GM12878 (cell line): ENCODE measurements around the gene ANOS1. TPM values are rescaled to one million over a fixed set of nuclear protein-coding genes. Genes with fewer than 3 reads are reported as not detected.
"Not testable (repeated sequence)": the region's sequence is repeated elsewhere in the genome, so short reads cannot be mapped to it uniquely, and the experiment has no call there.

ENCODE experiments used
- ATAC-seq: fragments of 200-7000 bp; cut with Tn5 transposase; 3 replicates; pipeline ENCODE4 v1.9.1; 2020; ENCODE audit warnings: mild to moderate bottlenecking, moderate library complexity
- BruUV-seq: library from RNA; stranded (reverse); fragments of 400-500 nt; replicated peaks from 2 replicates; lab custom pipeline; 2021; lab: Mats Ljungman, UMichigan
- CTCF ChIA-PET: fragments of 300-600 bp; sonication (Branson Sonifier 250); formaldehyde crosslinking; extraction: SDS; loops from one replicate; lab custom pipeline; 2021; ENCODE audit warnings: inconsistent platforms; lab: Yijun Ruan, JAX
- POLR2A ChIA-PET: fragments of 350-600 bp; formaldehyde crosslinking; extraction: SDS; loops from one replicate; lab custom pipeline; 2021; ENCODE audit warnings: inconsistent platforms; lab: Charles Lee
- RAD21 ChIA-PET: fragments of 300-600 bp; sonication (Branson Sonifier 250); formaldehyde crosslinking; loops from one replicate; lab custom pipeline; 2023; ENCODE audit warnings: antibody characterized with exemption; ENCODE audit not compliant: unreplicated experiment; lab: Charles Lee
- SMC1A ChIA-PET: fragments of 300-600 bp; sonication (Branson Sonifier 250); formaldehyde crosslinking; loops from one replicate; lab custom pipeline; 2023; ENCODE audit not compliant: unreplicated experiment, uncharacterized antibody; lab: Charles Lee
- DNase-seq: peaks from one replicate; pipeline ENCODE4 v3.0.0-alpha.2; 2011; ENCODE audit warnings: low read depth, low spot score
- FAIRE-seq: peaks from 3 replicates; lab custom pipeline; 2011; peaks lifted over from hg19 to GRCh38; lab: Jason Lieb, UNC
- H2AFZ ChIP-seq: 2 replicates; pipeline ENCODE4 v1.6.0; 2011; ENCODE audit warnings: low read depth, low read length, control low read depth; ENCODE audit not compliant: control insufficient read depth
- H3K27ac ChIP-seq: 2 replicates; pipeline ENCODE4 v1.5.1; 2011; ENCODE audit warnings: control low read depth; ENCODE audit not compliant: control insufficient read depth, insufficient read depth
- H3K27me3 ChIP-seq, 2 experiments: replicated peaks in 1 of 2; 2 replicates each; pipeline versions ENCODE4 v1.6.0 to v1.6.1; 2011; ENCODE audit warnings: low read length in 1 of 2; ENCODE audit not compliant: control insufficient read depth in 2 of 2, insufficient read depth in 2 of 2
- H3K36me3 ChIP-seq, 2 experiments: 2 replicates each; pipeline ENCODE4 v1.5.1; 2011; ENCODE audit warnings: low read length in 1 of 2; ENCODE audit not compliant: control insufficient read depth in 2 of 2, insufficient read depth in 2 of 2
- H3K4me1 ChIP-seq: 2 replicates; pipeline ENCODE4 v1.6.1; 2011; ENCODE audit warnings: mild to moderate bottlenecking, low read length, moderate library complexity, mixed read lengths; ENCODE audit not compliant: control insufficient read depth, insufficient read depth
- H3K4me2 ChIP-seq: 2 replicates; pipeline ENCODE4 v1.6.0; 2011; ENCODE audit warnings: control low read depth; ENCODE audit not compliant: control insufficient read depth, insufficient read depth
- H3K4me3 ChIP-seq: fragments of 200-600 bp; sonication (generic); 2 replicates; pipeline ENCODE4 v1.5.1; 2016
- H3K79me2 ChIP-seq: 2 replicates; pipeline ENCODE4 v1.6.0; 2011; ENCODE audit warnings: low read length; ENCODE audit not compliant: control insufficient read depth, insufficient read depth
- H3K9ac ChIP-seq: 2 replicates; pipeline ENCODE4 v1.8.0; 2011; ENCODE audit warnings: low read length, control low read depth, mixed read lengths; ENCODE audit not compliant: control insufficient read depth, insufficient read depth
- H3K9me3 ChIP-seq: replicated peaks from 3 replicates; pipeline ENCODE4 v1.5.1; 2011; ENCODE audit warnings: mild to moderate bottlenecking, low read length; ENCODE audit not compliant: control insufficient read depth, insufficient read depth
- H4K20me1 ChIP-seq: 2 replicates; pipeline ENCODE4 v1.6.0; 2011; ENCODE audit not compliant: control insufficient read depth, insufficient read depth
- ATF7 ChIP-seq: fragments of 450-650 bp; IDR thresholded peaks from 2 replicates; pipeline ENCODE4 v1.6.1; 2016; ENCODE audit warnings: low read depth, mild to moderate bottlenecking
- EGR1 ChIP-seq, 2 experiments: IDR thresholded peaks; 1 replicate in 1 of 2; 2 replicates in 1 of 2; pipeline ENCODE4 v1.6.1; 2011 to 2012; ENCODE audit warnings: low read depth in 2 of 2, low read length in 2 of 2, borderline replicate concordance in 1 of 2, mild to moderate bottlenecking in 1 of 2, moderate library complexity in 1 of 2
- WGBS: methylation state at CpG from one replicate; pipeline ENCODE4 v1.1.6; 2016; ENCODE audit warnings: low lambda C conversion rate; ENCODE audit not compliant: insufficient replicate concordance, insufficient coverage; ENCODE audit errors: missing lambda C conversion rate; 5-methylcytosine and 5-hydroxymethylcytosine counted together
- in situ Hi-C: fragments of 300-500 bp; cut with MboI; formaldehyde crosslinking; loops from 9 replicates; pipeline ENCODE4 v1.14.3; 2018; ENCODE audit warnings: mixed read lengths
- intact Hi-C: fragments of 100-400 bp; cut with micrococcal nuclease; formaldehyde crosslinking; loops from one replicate; pipeline ENCODE4 v1.14.2; 2022; ENCODE audit not compliant: unreplicated experiment
- polyA plus RNA-seq, 11 experiments: library from polyadenylated mRNA; depleted of rRNA in 4 of 11; unstranded in 6 of 11; stranded (reverse) in 5 of 11; fragments of >200 nt; fragmentation: Nextera tagmentation in 4 of 11; fragmentation: Illumina TruSeq in 1 of 11; extraction: Ambion mirVana in 4 of 11; extraction: Trizol in 1 of 11; gene quantifications; 1 replicate in 1 of 11; 2 replicates in 10 of 11; pipeline versions ENCODE4 v1.2.1 to v1.2.3, GENCODE V29; 2011 to 2016; ENCODE audit warnings: inconsistent platforms in 2 of 11, missing spikeins in 2 of 11, low read depth in 1 of 11
- total RNA-seq, 4 experiments: library from RNA; depleted of rRNA in 3 of 4; stranded (reverse); fragments of >200 nt in 3 of 4; fragmentation: Illumina TruSeq in 1 of 4; extraction: Trizol in 1 of 4; gene quantifications; 2 replicates each; pipeline versions ENCODE4 v1.2.1 to v1.2.3, GENCODE V29; 2013 to 2021

The ANOS1 gene
- total and polyA plus RNA-seq, 10 of the 15 experiments (the other 5 are each of a cell fraction or from before 2014, with no cell fraction given), result under 0.01 to 4.0 (median 0.03) TPM; not detected in 3

DNA sequence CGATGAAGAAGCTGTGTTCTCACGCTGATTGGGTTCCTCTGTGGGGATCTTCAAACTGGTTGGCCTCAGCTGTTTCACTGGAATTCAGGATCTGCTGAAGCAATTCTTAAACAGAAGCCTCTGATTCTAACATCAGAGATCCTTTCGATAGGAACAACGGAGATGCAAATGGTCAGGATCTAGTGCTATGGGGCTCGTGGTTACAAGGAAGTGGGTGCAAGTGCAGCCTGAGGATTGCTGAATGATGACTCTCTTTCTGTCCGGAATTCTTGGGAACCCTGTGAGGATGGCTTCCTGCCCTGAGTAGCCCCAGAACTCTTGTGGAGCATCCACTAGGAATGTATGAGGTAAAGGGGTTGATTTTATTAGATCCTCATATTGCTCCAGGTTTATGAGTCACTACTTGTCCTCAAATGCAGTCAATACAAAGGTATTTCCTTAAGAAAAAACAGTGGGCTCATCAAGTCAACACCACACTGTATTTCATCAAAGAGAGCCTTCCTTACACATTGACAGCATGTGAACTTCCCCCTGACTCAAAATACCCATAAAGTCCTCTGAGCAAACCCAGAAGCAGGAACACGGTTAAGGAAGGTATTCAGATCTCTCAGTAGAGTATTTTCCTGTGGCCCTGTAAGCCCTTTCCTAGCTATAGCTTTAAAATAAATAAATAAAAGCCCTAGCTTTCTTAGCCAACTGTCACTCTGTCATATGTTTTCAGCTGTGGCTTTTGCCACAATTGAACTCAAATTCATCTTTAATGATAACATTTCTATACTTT lies 25.9 kb upstream of the ANOS1 start:
- H3K9ac ChIP-seq, DNase-seq, intact Hi-C loops, BruUV-seq, H4K20me1 ChIP-seq, in situ Hi-C loops, RAD21 ChIA-PET, CTCF ChIA-PET, H3K79me2 ChIP-seq, H3K27ac ChIP-seq, FAIRE-seq, H3K9me3 ChIP-seq, POLR2A ChIA-PET, SMC1A ChIA-PET, H2AFZ ChIP-seq, H3K4me2 ChIP-seq, H3K27me3 ChIP-seq, H3K4me3 ChIP-seq, H3K4me1 ChIP-seq, ATAC-seq, H3K36me3 ChIP-seq: not testable (repeated sequence)
- WGBS, result 15% methylated on average over 7 of the region's 7 CpGs

DNA sequence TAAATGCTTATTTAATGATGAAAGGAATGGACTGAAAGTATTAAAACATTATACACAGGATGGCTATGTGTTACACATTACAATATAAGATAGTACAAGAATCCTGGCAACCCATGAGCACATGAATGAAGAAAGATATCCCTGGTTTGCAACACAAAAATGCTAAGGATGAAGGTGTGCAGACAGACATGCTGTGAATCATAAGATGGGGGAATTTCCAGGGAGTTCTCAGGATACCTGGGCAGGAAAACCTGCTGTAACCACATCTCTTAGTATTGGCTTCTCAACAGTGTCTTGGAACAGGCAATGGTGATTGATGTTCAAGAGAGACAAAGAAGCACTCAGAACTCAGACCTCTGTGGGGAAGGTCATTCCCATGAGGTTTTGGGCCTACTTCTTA lies 23.9 kb upstream of the ANOS1 start:
- ChIA-PET CTCF (interaction anchor here (0.9 to 2.4 kb wide), 3 partner anchors 10 to 17 kb away, joined by 3 to 11 read pairs (median 6); no protein-coding TSS in a partner anchor), RAD21 (interaction anchor here (0.6 kb wide), 1 partner anchor 9 kb away, joined by 3 read pairs; no protein-coding TSS in a partner anchor), SMC1A (no interaction called here), POLR2A (no interaction called here)
- H3K9ac ChIP-seq, result no peak overlapping the region
- H3K9me3 ChIP-seq, result no peaks in the 10 kb centered on the region
- no peak overlapping the region for H3K27ac ChIP-seq
- ATAC-seq (no peak), DNase-seq (no peak), FAIRE-seq (no peak)
- H3K36me3 ChIP-seq, result no peaks in the 10 kb centered on the region
- intact Hi-C loops (no loop called here), in situ Hi-C loops (no loop called here)
- H2AFZ ChIP-seq, result no peak overlapping the region
- no peaks in the 10 kb centered on the region for H3K27me3 ChIP-seq
- H3K4me3 ChIP-seq, result no peak overlapping the region
- BruUV-seq, result no TSS peak
- no peaks in the 10 kb centered on the region for H4K20me1 ChIP-seq
- H3K4me2 ChIP-seq, result no peak overlapping the region
- H3K4me1 ChIP-seq, result no peaks in the 10 kb centered on the region
- H3K79me2 ChIP-seq, result no peaks in the 10 kb centered on the region
- no peak for TF ChIP-seq EGR1 (IDR thresholded peaks at IDR 0.05; ENCODE audit: borderline replicate concordance in 1 of 2, low read depth in 2 of 2, low read length in 2 of 2)
- TF ChIP-seq ATF7, result no peak
